ENCODE data around the gene ARFGEF3.

The ARFGEF3 gene

DNA sequence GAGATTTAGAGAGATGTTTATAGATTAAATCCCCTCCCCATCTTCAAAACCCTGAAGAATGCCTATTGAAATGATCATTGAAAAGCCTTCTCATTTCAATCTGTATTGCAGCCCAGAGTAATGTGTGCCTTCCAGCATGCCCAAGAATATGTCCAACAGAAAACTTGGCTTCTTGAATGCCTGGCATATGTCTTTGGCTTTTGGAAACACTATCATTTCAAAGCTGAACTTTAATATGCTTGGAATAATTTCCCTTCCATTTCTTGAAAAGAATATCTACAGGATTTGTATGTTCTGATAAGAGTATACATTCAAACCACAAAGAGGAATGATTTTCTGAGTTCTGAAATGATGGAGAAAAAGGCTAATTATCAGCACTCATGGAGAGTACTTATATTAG is 68.5 kb downstream of the ARFGEF3 start:
- TF ChIP-seq, protein P1, sequence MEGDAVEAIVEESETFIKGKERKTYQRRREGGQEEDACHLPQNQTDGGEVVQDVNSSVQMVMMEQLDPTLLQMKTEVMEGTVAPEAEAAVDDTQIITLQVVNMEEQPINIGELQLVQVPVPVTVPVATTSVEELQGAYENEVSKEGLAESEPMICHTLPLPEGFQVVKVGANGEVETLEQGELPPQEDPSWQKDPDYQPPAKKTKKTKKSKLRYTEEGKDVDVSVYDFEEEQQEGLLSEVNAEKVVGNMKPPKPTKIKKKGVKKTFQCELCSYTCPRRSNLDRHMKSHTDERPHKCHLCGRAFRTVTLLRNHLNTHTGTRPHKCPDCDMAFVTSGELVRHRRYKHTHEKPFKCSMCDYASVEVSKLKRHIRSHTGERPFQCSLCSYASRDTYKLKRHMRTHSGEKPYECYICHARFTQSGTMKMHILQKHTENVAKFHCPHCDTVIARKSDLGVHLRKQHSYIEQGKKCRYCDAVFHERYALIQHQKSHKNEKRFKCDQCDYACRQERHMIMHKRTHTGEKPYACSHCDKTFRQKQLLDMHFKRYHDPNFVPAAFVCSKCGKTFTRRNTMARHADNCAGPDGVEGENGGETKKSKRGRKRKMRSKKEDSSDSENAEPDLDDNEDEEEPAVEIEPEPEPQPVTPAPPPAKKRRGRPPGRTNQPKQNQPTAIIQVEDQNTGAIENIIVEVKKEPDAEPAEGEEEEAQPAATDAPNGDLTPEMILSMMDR (IDR thresholded peaks at IDR 0.05; ENCODE audit: control insufficient read depth, insufficient read depth, low read depth, low read length, missing control alignments): no peak

DNA sequence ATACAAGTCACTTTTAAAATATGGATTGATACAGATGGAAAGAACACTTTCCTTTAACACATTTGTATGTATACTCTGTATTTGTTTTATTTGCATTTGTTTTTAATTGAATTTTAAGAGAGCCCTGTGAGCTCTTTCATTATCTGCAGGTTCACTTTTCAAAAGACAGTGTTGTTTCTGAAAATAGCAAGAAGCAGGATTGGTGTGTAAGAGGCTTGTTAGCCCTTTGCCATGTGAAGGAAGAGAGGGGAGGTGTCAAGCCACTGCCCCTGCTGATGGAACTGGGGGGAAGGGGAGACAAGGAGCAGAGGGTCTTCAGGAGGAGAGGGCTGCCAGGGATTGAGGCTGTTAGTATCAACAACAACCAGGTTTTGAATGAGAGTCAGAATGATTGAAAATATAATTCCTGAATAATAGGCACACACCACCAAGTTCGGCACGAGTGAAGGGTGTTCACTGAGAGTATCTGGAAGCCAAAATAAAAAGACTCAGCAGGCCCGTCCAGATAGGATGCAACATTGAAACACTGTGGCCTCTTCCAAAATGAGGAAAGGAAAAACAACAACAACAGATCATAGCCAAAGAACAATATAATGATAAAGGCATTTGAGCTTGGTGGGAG is 69.1 kb downstream of the ARFGEF3 start:
- TF ChIP-seq, protein P1 (IDR thresholded peaks at IDR 0.05; ENCODE audit: control insufficient read depth, insufficient read depth, low read depth, low read length, missing control alignments): no peak
- H3K4me3 ChIP-seq (ENCODE audit: control insufficient read depth, low read depth, low read length): no peak overlapping the region
- DNase-seq (ENCODE audit: low read depth): no peak

More for the DNA sequence above, 68.5 kb downstream of the ARFGEF3 start:
- DNase-seq (ENCODE audit: low read depth): no peak
- no peak overlapping the region for H3K4me3 ChIP-seq (ENCODE audit: control insufficient read depth, low read depth, low read length)

DNA sequence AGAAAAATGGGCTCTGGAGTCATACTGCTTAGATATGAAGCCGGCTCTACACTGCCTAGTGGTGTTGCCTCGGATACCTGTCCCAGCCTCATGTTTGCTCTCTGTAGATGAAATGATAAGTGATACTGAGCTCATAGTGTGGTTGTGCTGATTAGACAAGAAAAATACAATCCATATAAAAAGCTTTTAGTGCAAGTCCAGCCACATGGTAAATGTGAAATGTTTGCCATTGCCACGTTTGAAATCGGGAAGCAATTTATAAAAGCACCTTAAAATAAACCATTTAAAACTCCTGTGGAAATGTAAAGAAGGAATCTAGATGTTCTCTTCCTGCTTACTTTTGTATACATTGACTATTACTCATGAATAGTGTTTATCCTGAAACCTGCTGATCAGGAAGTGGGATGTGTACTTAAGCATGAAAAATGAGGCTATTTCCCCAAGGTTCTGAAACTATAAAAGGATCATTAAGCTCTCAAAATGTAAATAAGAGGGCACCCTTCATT is 69.7 kb downstream of the ARFGEF3 start:
- H3K4me3 ChIP-seq (ENCODE audit: control insufficient read depth, low read depth, low read length): no peak overlapping the region
- TF ChIP-seq, protein P1 (IDR thresholded peaks at IDR 0.05; ENCODE audit: control insufficient read depth, insufficient read depth, low read depth, low read length, missing control alignments): no peak
- no peak for DNase-seq (ENCODE audit: low read depth)

DNA sequence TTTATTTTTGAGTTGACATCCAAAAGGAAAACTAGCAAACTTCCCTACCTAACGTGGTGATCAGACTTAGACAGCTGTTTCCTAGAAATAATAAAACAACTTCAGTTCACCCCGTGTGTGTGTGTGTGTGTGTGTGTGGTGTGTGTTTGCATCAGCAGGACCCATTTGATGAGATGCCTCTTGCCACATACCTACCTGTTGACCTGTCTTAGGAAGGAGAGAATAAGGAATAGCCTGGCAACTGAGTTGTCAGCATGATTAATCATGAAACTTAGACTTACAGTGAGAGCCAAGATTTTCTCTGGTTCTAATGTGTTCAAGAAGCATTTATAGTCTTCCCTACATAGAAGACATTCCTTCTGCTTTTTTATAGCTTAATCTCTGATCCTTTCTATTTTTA is 72.6 kb downstream of the ARFGEF3 start:
- DNase-seq (ENCODE audit: low read depth): no peak
- TF ChIP-seq, protein P1 (IDR thresholded peaks at IDR 0.05; ENCODE audit: control insufficient read depth, insufficient read depth, low read depth, low read length, missing control alignments): no peak
- H3K4me3 ChIP-seq (ENCODE audit: control insufficient read depth, low read depth, low read length): no peak overlapping the region

DNA sequence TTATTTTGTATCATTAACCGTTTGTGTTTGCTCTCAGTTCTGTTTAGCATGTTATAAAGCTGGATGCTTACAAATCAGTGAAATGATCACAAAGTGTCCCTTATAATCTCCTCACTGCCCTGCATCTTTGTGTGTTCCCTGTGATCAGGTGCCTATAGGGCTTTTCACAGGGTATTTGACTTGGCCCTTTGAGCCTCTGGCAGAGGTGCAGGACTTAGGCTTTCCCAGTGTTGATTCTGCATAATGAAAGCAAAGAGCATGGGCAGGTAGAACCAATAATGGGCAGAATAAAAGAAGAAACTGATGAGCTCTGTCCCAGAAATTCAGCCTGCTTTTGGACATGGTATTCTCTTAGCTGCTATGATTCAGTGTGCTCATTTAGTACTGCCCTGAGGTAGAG is 73.5 kb downstream of the ARFGEF3 start:
- H3K4me3 ChIP-seq (ENCODE audit: control insufficient read depth, low read depth, low read length): no peak overlapping the region
- TF ChIP-seq, protein P1 (IDR thresholded peaks at IDR 0.05; ENCODE audit: control insufficient read depth, insufficient read depth, low read depth, low read length, missing control alignments): no peak
- DNase-seq (ENCODE audit: low read depth): no peak

DNA sequence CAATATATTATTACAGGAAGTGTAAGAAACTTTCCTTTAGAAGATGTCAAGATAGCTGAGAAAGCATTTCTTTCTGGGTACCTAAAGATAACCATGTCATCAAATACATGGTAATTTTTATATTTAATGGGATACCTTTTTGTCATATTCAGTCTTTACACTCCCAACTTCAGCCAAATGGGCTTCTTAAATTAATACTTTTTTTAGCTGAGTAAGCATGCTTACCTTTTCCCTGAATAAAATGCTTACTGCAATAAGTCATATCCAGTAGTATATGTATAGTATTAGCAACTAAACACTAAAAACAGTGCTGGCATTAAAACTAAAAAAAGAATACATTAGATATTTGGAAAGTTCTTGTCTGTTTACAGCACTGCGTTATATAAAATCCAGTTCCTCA is 74.0 kb downstream of the ARFGEF3 start:
- H3K4me3 ChIP-seq (ENCODE audit: control insufficient read depth, low read depth, low read length): no peak overlapping the region
- TF ChIP-seq, protein P1 (IDR thresholded peaks at IDR 0.05; ENCODE audit: control insufficient read depth, insufficient read depth, low read depth, low read length, missing control alignments): no peak
- DNase-seq (ENCODE audit: low read depth): no peak
